Measurements from ENCODE around the gene MRPL9.
"Not testable (repeated sequence)": the region's sequence is repeated elsewhere in the genome, so short reads cannot be mapped to it uniquely, and the experiment has no call there.

MRPL9 gene

DNA sequence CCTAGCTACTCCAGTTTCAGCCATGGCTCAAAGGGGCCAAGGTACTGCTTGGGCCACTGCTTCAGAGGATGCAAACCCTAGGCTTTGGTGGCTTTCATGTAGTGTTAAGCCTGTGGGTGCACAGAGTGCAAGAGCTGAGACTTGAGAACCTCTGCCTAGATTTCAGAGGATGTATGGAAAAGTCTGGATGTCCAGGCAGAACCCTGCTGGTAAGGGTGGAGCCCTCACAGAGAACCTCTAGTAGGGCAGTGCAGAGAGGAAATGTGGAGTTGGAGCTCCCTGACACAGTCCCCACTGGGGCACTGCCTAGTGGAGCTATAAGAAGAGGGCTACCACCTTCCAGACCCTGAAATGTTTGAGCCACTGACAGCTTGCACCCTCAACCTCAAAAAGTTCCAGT, 25.8 kb downstream of the MRPL9 start:
- Mint-ChIP-seq H3K36me3 (ENCODE audit: insufficient read depth) (no peaks in the 10 kb centered on the region), H3K9me3 (no peaks in the 10 kb centered on the region), H3K27me3 (peaks cover 13 to 17% of the 10 kb centered on the region in 2 donors), H3K4me1 (ENCODE audit: low read depth in 2 of 2) (peaks cover 0 to 2% of the 10 kb centered on the region in 2 donors), H3K4me3 (no peak overlapping the region), H3K27ac (no peak overlapping the region)
- ATAC-seq (replicated peaks) (no peak), DNase-seq (no peak)

DNA sequence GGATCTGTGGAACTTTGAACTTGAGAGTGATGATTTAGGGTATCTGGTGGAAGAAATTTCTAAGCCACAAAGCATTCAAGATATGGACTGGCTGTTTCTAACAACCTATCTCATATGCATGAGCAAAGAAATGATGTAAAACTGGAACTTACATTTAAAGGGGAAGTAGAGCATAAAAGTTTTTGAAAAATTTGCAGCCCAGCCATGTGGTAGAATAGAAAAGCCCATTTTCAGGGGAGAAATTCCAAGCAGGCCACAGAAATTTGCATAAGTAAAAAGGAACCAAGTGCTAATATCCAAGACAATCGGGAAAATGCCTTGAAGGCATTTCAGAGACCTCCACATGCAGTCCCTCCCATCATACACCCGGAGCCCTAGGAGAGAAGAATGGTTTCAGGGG, 26.3 kb downstream of the MRPL9 start:
- H3K4me1 Mint-ChIP-seq (ENCODE audit: low read depth in 2 of 2) = peaks cover 0 to 2% of the 10 kb centered on the region in 2 donors
- H3K9me3 Mint-ChIP-seq = no peaks in the 10 kb centered on the region
- no peaks in the 10 kb centered on the region for H3K36me3 Mint-ChIP-seq (ENCODE audit: insufficient read depth)
- ATAC-seq (replicated peaks) (no peak), DNase-seq (no peak)
- H3K27me3 Mint-ChIP-seq = peaks cover 15 to 21% of the 10 kb centered on the region in 2 donors
- no peak overlapping the region for H3K27ac Mint-ChIP-seq
- no peak overlapping the region for H3K4me3 Mint-ChIP-seq

GRCh38 chr1:151733995-151734394, 29.3 kb downstream of the MRPL9 start:
- peaks cover 46% of the 10 kb centered on the region in 2 donors for H3K27me3 Mint-ChIP-seq
- not testable (repeated sequence) for H3K36me3 Mint-ChIP-seq (ENCODE audit: insufficient read depth); H3K4me3 Mint-ChIP-seq; H3K4me1 Mint-ChIP-seq (ENCODE audit: low read depth in 2 of 2); DNase-seq; H3K9me3 Mint-ChIP-seq; ATAC-seq (replicated peaks); H3K27ac Mint-ChIP-seq

GRCh38 chr1:151733126-151733525, 30.2 kb downstream of the MRPL9 start:
- H3K4me3 Mint-ChIP-seq = no peak overlapping the region
- DNase-seq = no peak
- H3K36me3 Mint-ChIP-seq (ENCODE audit: insufficient read depth) = no peaks in the 10 kb centered on the region
- peaks cover 54% of the 10 kb centered on the region in 2 donors for H3K27me3 Mint-ChIP-seq
- no peak for ATAC-seq (replicated peaks)
- H3K9me3 Mint-ChIP-seq = no peaks in the 10 kb centered on the region
- H3K4me1 Mint-ChIP-seq (ENCODE audit: low read depth in 2 of 2) = peaks cover 0 to 3% of the 10 kb centered on the region in 2 donors
- H3K27ac Mint-ChIP-seq = no peak overlapping the region

- DNase-seq (no peak), ATAC-seq (replicated peaks) (no peak)
- Mint-ChIP-seq H3K4me1 (ENCODE audit: low read depth in 2 of 2) (peaks cover 0 to 2% of the 10 kb centered on the region in 2 donors), H3K27ac (no peak overlapping the region), H3K4me3 (no peak overlapping the region), H3K36me3 (ENCODE audit: insufficient read depth) (no peaks in the 10 kb centered on the region), H3K27me3 (peaks cover 80 to 83% of the 10 kb centered on the region in 2 donors), H3K9me3 (no peaks in the 10 kb centered on the region)
These were observed 33.4 kb downstream of the MRPL9 start for GRCh38 chr1:151729966-151730291.

DNA sequence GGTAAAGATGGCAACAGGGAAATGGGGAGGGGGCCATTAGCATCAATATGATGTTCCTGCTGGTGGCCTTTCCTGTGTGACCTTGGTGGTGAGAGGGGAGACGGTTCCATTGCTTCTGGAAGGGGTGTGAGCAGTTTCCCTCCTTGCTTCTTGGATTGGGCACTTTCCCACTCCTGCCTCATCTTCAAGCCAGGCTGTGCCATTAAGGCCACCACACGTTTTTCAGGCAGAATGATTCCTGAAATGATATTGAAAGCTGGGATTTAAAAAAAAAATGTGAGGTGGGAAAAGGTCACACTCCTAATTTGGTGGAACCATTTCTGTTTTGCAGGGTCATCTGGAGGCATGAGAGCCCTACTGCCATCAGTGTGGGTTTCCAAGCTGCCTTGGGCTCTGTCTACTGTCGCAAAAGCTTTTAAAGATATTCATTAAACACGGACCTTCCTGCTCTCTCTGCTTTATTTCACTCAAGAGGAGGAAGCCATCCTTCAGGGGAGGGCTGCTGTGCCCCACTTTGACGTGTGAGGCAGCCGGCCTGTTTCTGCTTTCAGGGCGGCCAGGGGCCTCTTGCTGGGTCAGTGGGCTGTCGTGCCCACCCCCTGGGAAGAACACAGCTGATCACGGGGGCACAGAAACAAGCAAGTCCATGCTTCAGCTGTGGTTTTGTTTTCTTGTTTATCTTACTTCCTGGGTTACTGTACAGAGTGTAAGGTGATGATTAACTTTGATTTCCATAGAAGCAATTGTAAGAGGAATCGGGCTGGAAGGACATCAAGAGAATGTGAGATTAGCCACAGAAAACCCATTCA, 33.9 kb downstream of the MRPL9 start:
- no peak overlapping the region for H3K4me3 Mint-ChIP-seq
- H3K27ac Mint-ChIP-seq = no peak overlapping the region
- H3K9me3 Mint-ChIP-seq = no peaks in the 10 kb centered on the region
- no peak for ATAC-seq (replicated peaks)
- DNase-seq = no peak
- peaks cover 0 to 1% of the 10 kb centered on the region in 2 donors for H3K4me1 Mint-ChIP-seq (ENCODE audit: low read depth in 2 of 2)
- peaks cover 79 to 82% of the 10 kb centered on the region in 2 donors for H3K27me3 Mint-ChIP-seq
- H3K36me3 Mint-ChIP-seq (ENCODE audit: insufficient read depth) = no peaks in the 10 kb centered on the region

DNA sequence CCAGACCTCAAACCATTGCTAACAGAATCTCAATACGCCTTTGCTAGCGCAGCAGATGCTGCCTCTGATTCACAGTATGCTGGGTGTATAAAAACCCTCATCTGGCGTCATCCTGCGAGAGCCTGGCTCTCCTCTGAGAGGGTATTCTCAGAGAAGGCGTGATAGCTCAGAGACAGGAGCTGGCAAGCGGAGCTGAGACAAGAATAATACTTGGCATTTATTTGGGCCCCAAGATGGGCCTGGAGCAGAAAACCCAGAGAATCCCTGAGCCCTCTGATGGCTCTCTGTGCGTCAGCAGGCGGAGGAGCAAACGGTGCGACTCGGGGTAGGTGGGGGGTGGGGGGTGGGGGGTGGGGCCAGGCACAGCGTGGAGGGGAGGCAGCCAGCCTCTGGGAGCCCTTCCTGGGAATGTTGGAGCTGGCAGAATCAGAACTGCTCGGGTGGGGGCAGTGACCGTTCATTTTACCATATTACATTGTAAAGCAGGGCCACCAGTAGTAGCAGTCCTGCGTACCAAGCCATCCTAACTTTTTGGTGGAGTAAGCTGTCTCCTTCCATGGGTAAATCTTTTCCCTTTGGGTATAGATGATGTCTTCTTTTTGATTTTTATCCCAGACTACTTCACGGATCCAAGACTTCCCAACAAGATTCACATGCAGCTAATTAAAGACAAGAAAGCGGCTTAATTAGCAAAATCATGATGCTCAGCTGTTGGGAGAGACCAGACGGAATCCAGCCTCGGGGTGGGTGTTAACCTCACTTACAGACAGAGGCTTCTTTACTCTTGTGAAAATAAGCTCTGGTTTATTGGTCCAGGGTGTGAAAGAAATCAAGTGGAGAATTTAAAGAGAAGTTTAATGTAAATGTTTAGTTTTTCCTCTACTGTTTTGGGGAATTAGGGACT, 34.9 kb downstream of the MRPL9 start:
- ATAC-seq (replicated peaks) (no peak), DNase-seq (no peak)
- no peak overlapping the region for H3K27ac Mint-ChIP-seq
- no peaks in the 10 kb centered on the region for H3K9me3 Mint-ChIP-seq
- H3K36me3 Mint-ChIP-seq (ENCODE audit: insufficient read depth) = no peaks in the 10 kb centered on the region
- peaks cover 0 to 1% of the 10 kb centered on the region in 2 donors for H3K4me1 Mint-ChIP-seq (ENCODE audit: low read depth in 2 of 2)
- no peak overlapping the region for H3K4me3 Mint-ChIP-seq
- peaks cover 81 to 84% of the 10 kb centered on the region in 2 donors for H3K27me3 Mint-ChIP-seq

GRCh38 chr1:151723726-151724370, 39.4 kb downstream of the MRPL9 start:
- H3K4me3 Mint-ChIP-seq = no peak overlapping the region
- peaks cover 16% of the 10 kb centered on the region in 2 donors for H3K4me1 Mint-ChIP-seq (ENCODE audit: low read depth in 2 of 2)
- no peaks in the 10 kb centered on the region for H3K9me3 Mint-ChIP-seq
- H3K27me3 Mint-ChIP-seq = peaks cover 56 to 66% of the 10 kb centered on the region in 2 donors
- H3K36me3 Mint-ChIP-seq (ENCODE audit: insufficient read depth) = no peaks in the 10 kb centered on the region
- no peak overlapping the region for H3K27ac Mint-ChIP-seq
- ATAC-seq (replicated peaks) (no peak), DNase-seq (no peak)

- H3K36me3 Mint-ChIP-seq (ENCODE audit: insufficient read depth) = no peaks in the 10 kb centered on the region
- H3K4me1 Mint-ChIP-seq (ENCODE audit: low read depth in 2 of 2) = peaks cover 19 to 23% of the 10 kb centered on the region in 2 donors
- H3K27me3 Mint-ChIP-seq = peaks cover 56 to 66% of the 10 kb centered on the region in 2 donors
- ATAC-seq (replicated peaks) (no peak), DNase-seq (no peak)
- H3K27ac Mint-ChIP-seq = peak overlapping the region in 1 of 2 donors; percentile 45
- no peaks in the 10 kb centered on the region for H3K9me3 Mint-ChIP-seq
- H3K4me3 Mint-ChIP-seq = peak overlapping the region; percentile 79 to 82
These were observed 41.3 kb downstream of the MRPL9 start for GRCh38 chr1:151721788-151722510.

- Mint-ChIP-seq H3K36me3 (ENCODE audit: insufficient read depth) (no peaks in the 10 kb centered on the region), H3K4me3 (peak within 1 kb of the TSS; percentile 79 to 82), H3K9me3 (no peaks in the 10 kb centered on the region), H3K27me3 (peaks cover 56 to 65% of the 10 kb centered on the region in 2 donors), H3K4me1 (ENCODE audit: low read depth in 2 of 2) (peaks cover 22 to 25% of the 10 kb centered on the region in 2 donors), H3K27ac (peak within 1 kb of the TSS in 1 of 2 donors; percentile 82)
- DNase-seq (peak in 2 of 3 experiments; percentile 24 to 25), ATAC-seq (replicated peaks) (peak; percentile 85)
These were observed 42.1 kb downstream of the MRPL9 start, which contains the start of gene RIIAD1 for GRCh38 chr1:151720974-151721787. Gene RIIAD1 (plus strand): TSS chr1:151721522. CDS start chr1:151721537, 15 bp downstream.

GRCh38 chr1:151720554-151720953, 42.7 kb downstream of the MRPL9 start:
- no peaks in the 10 kb centered on the region for H3K36me3 Mint-ChIP-seq (ENCODE audit: insufficient read depth)
- H3K27ac Mint-ChIP-seq = peak overlapping the region in 1 of 2 donors; percentile 82
- peak overlapping the region; percentile 79 to 82 for H3K4me3 Mint-ChIP-seq
- no peak for DNase-seq
- H3K27me3 Mint-ChIP-seq = peaks cover 56 to 65% of the 10 kb centered on the region in 2 donors
- H3K4me1 Mint-ChIP-seq (ENCODE audit: low read depth in 2 of 2) = peaks cover 22 to 25% of the 10 kb centered on the region in 2 donors
- peak; percentile 31 for ATAC-seq (replicated peaks)
- no peaks in the 10 kb centered on the region for H3K9me3 Mint-ChIP-seq

- DNase-seq (no peak), ATAC-seq (replicated peaks) (no peak)
- peak overlapping the region; percentile 79 to 82 for H3K4me3 Mint-ChIP-seq
- peaks cover 56 to 65% of the 10 kb centered on the region in 2 donors for H3K27me3 Mint-ChIP-seq
- H3K9me3 Mint-ChIP-seq = no peaks in the 10 kb centered on the region
- H3K36me3 Mint-ChIP-seq (ENCODE audit: insufficient read depth) = no peaks in the 10 kb centered on the region
- peaks cover 22 to 25% of the 10 kb centered on the region in 2 donors for H3K4me1 Mint-ChIP-seq (ENCODE audit: low read depth in 2 of 2)
- peak overlapping the region in 1 of 2 donors; percentile 82 for H3K27ac Mint-ChIP-seq
These were observed 43.2 kb downstream of the MRPL9 start for GRCh38 chr1:151720125-151720524.
